Ishikawa (cell line): ENCODE data around the gene CCL23.

Source experiments
- TEAD4 ChIP-seq: IDR thresholded peaks from 2 replicates; pipeline ENCODE4 v1.6.1; 2012

The CCL23 gene

DNA sequence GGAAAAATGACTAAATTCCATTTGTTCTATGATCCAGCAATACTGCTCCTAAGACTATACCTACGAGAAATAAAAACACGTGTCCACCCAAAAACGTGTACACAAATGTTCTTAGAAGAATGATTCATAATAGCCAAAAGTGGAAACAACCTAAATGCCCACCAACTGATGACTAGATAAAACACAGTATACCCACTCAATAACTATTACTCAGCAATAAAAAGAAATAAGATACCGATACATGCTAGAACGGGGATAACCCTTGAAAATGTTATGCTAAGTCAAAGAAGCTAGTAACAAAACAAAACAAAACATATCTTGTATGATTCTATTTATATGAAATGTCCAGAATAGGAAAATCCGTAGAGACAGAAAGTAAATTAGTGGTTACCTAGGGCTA is 54.1 kb downstream of the CCL23 start:
- TF ChIP-seq TEAD4 = no peak
